ENCODE data around the gene LIPK. TPM values are rescaled to one million over a fixed set of nuclear protein-coding genes. Genes with fewer than 3 reads are reported as not detected.

LIPK gene
- total and polyA plus RNA-seq, 9 of the 15 experiments (the other 6 are each of a cell fraction or from before 2014, with no cell fraction given): not detected

DNA sequence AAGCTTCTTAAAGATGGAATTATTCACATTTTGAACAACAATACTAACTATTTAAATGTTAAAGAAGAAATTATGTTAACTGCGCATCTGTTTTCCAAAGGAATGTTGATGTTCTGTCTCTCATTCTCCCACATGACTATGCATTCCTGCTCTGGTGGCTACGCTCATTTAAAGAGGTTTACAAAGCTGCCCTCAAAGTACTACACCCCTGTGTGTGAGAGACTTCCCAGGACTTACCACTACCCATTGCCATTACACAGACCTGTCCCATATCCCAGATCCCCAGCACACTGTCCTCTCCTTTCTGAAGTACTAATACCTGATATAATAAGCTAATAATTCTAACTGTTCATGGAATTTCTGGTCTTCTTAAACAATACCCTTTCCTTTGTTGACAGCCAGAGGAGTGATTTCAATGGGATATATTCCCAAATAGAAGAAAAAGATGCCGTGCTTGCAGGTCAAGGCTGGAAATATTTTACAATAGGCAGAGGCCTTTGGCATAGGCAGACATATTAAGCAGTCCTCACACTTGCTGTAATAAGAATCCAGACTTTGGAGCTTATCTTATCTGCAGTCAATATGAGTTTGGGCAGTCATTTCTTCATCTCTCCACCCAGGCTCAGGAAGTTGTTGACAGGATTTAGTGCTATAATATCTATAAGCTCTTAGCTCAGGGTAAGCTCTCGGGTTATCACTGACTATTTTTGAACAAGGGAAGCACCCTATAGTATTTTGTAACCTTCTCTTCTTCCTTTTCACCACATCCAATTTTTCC is 29.6 kb upstream of the LIPK start (continued):
- TF ChIP-seq THAP7 (CRISPR knock-in tag; IDR thresholded peaks at IDR 0.05): no peak
- TF ChIP-seq, protein P1, sequence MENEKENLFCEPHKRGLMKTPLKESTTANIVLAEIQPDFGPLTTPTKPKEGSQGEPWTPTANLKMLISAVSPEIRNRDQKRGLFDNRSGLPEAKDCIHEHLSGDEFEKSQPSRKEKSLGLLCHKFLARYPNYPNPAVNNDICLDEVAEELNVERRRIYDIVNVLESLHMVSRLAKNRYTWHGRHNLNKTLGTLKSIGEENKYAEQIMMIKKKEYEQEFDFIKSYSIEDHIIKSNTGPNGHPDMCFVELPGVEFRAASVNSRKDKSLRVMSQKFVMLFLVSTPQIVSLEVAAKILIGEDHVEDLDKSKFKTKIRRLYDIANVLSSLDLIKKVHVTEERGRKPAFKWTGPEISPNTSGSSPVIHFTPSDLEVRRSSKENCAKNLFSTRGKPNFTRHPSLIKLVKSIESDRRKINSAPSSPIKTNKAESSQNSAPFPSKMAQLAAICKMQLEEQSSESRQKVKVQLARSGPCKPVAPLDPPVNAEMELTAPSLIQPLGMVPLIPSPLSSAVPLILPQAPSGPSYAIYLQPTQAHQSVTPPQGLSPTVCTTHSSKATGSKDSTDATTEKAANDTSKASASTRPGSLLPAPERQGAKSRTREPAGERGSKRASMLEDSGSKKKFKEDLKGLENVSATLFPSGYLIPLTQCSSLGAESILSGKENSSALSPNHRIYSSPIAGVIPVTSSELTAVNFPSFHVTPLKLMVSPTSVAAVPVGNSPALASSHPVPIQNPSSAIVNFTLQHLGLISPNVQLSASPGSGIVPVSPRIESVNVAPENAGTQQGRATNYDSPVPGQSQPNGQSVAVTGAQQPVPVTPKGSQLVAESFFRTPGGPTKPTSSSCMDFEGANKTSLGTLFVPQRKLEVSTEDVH (IDR thresholded peaks at IDR 0.05; ENCODE audit: low read depth, partially characterized antibody): no peak
- TF ChIP-seq ZZZ3 (IDR thresholded peaks at IDR 0.05): no peak
- no peak for TF ChIP-seq KDM5B (IDR thresholded peaks at IDR 0.05; ENCODE audit: insufficient replicate concordance, low read depth, low read length)
- no peak for TF ChIP-seq MECOM (CRISPR knock-in tag; IDR thresholded peaks at IDR 0.05)
- no peak for TF ChIP-seq U2AF1 (optimal IDR thresholded peaks at IDR 0.05; ENCODE audit: low read depth, low read length)
- no peak for TF ChIP-seq HNRNPK (IDR thresholded peaks at IDR 0.05; ENCODE audit: low read depth, low read length, poor library complexity, severe bottlenecking)
- no peak for TF ChIP-seq MAFK (IDR thresholded peaks at IDR 0.05; ENCODE audit: low read length)
- no peak for TF ChIP-seq HNRNPUL1 (IDR thresholded peaks at IDR 0.05; ENCODE audit: low read length)
- no peak for TF ChIP-seq RBFOX2 (IDR thresholded peaks at IDR 0.05; ENCODE audit: low read depth, low read length)
- TF ChIP-seq MTA3 (IDR thresholded peaks at IDR 0.05; ENCODE audit: borderline replicate concordance): no peak

Measured in K562 (cell line).